Left ventricle myocardium inferior (tissue), 1 donor: ENCODE data around the gene C2orf92. TPM values are rescaled to one million over a fixed set of nuclear protein-coding genes. Genes with fewer than 3 reads are reported as not detected.

ENCODE experiments used
- DNase-seq: peaks from one replicate; pipeline ENCODE4 v3.0.0-alpha.2; 2020
- H3K27ac ChIP-seq: fragments of 200-600 bp; replicated peaks from 2 replicates; pipeline ENCODE4 v1.8.0; 2021
- H3K27me3 ChIP-seq: fragments of 200-600 bp; 2 replicates; pipeline ENCODE4 v1.8.0; 2021; ENCODE audit warnings: low read depth
- H3K36me3 ChIP-seq: fragments of 200-600 bp; 2 replicates; pipeline ENCODE4 v1.8.0; 2021
- H3K4me1 ChIP-seq: fragments of 200-600 bp; 2 replicates; pipeline ENCODE4 v1.8.0; 2021
- H3K4me3 ChIP-seq: fragments of 200-600 bp; 2 replicates; pipeline ENCODE4 v1.8.0; 2021; ENCODE audit warnings: mild to moderate bottlenecking, moderate library complexity
- H3K9me3 ChIP-seq: fragments of 200-600 bp; replicated peaks from 2 replicates; pipeline ENCODE4 v1.8.0; 2021
- CTCF ChIP-seq: fragments of 200-600 bp; IDR thresholded peaks from 2 replicates; pipeline ENCODE4 v1.8.0; 2021; ENCODE audit warnings: antibody characterized with exemption, mild to moderate bottlenecking, borderline replicate concordance
- intact Hi-C: fragments of 100-400 bp; cut with micrococcal nuclease; formaldehyde crosslinking; loops from one replicate; pipeline ENCODE4 v1.11.0; 2022
- total RNA-seq: library from RNA; stranded (reverse); fragmentation: NEBNext Ultra II Directional; extraction: Animal tissue kit (Norgen Biotek cat#: 25700); gene quantifications from one replicate; pipeline ENCODE4 v1.2.1, GENCODE V29; 2021
- donor health status: DM: no; HTN: yes; CAD: no; lungs with severe emphysema.

Gene C2orf92
- total RNA-seq, 1 donor from 2014 or later: 1.8 TPM

GRCh38 chr2:97645695-97646629, 23.6 kb upstream of the C2orf92 start, which contains the start of gene COX5B:
TSS of gene COX5B (plus strand) at chr2:97646062. CDS start at chr2:97646087, 25 bp downstream.
- peaks cover 41% of the 10 kb centered on the region for H3K36me3 ChIP-seq
- no peaks in the 10 kb centered on the region for H3K9me3 ChIP-seq
- H3K4me1 ChIP-seq: peaks cover 38% of the 10 kb centered on the region
- peak within 1 kb of the TSS; percentile 98 for H3K4me3 ChIP-seq
- no peaks in the 10 kb centered on the region for H3K27me3 ChIP-seq
- intact Hi-C loops: no loop called here
- DNase-seq: peak; percentile 99
- H3K27ac ChIP-seq: peak within 1 kb of the TSS; percentile 98
- no peak for TF ChIP-seq CTCF

GRCh38 chr2:97646977-97647376, 22.5 kb upstream of the C2orf92 start:
- Histone ChIP-seq H3K36me3 (peaks cover 43% of the 10 kb centered on the region), H3K4me1 (peaks cover 38% of the 10 kb centered on the region), H3K9me3 (no peaks in the 10 kb centered on the region), H3K27ac (peak overlapping the region; percentile 98), H3K27me3 (no peaks in the 10 kb centered on the region), H3K4me3 (peak overlapping the region; percentile 98)
- no peak for DNase-seq
- no peak for TF ChIP-seq CTCF
- intact Hi-C loops: no loop called here

GRCh38 chr2:97651114-97651513, 18.4 kb upstream of the C2orf92 start:
- intact Hi-C loops: no loop called here
- Histone ChIP-seq H3K4me1 (peaks cover 24% of the 10 kb centered on the region), H3K27me3 (no peaks in the 10 kb centered on the region), H3K4me3 (no peak overlapping the region), H3K27ac (peak overlapping the region; percentile 7), H3K9me3 (peaks cover 11% of the 10 kb centered on the region), H3K36me3 (peaks cover 60% of the 10 kb centered on the region)
- DNase-seq: no peak
- TF ChIP-seq CTCF: no peak

GRCh38 chr2:97653473-97653872, 16.0 kb upstream of the C2orf92 start:
- TF ChIP-seq CTCF: no peak
- Histone ChIP-seq H3K4me3 (no peak overlapping the region), H3K36me3 (peaks cover 68% of the 10 kb centered on the region), H3K4me1 (peaks cover under 1% of the 10 kb centered on the region), H3K27me3 (no peaks in the 10 kb centered on the region), H3K9me3 (peaks cover 11% of the 10 kb centered on the region), H3K27ac (no peak overlapping the region)
- intact Hi-C loops: no loop called here
- no peak for DNase-seq

GRCh38 chr2:97653874-97654273, 15.6 kb upstream of the C2orf92 start:
- TF ChIP-seq CTCF: no peak
- Histone ChIP-seq H3K9me3 (peaks cover 11% of the 10 kb centered on the region), H3K27ac (no peak overlapping the region), H3K4me1 (no peaks in the 10 kb centered on the region), H3K27me3 (no peaks in the 10 kb centered on the region), H3K36me3 (peaks cover 68% of the 10 kb centered on the region), H3K4me3 (no peak overlapping the region)
- DNase-seq: no peak
- intact Hi-C loops: no loop called here
